LoVo (cell line): ENCODE results near the gene RIMKLA.
A peak's percentile ranks its signal among the peaks of the same experiment; 100 is the strongest.

Experiments
- DNase-seq: peaks from one replicate; pipeline ENCODE4 v3.0.0-alpha.2; 2016; ENCODE audit warnings: low spot score

The RIMKLA gene

GRCh38 chr1:42430286-42431135 is 49.9 kb downstream of the RIMKLA start:
- DNase-seq, result no peak

GRCh38 chr1:42431514-42431913 is 50.9 kb downstream of the RIMKLA start:
- no peak for DNase-seq

GRCh38 chr1:42432714-42433113 is 52.1 kb downstream of the RIMKLA start:
- DNase-seq, result no peak

GRCh38 chr1:42433369-42433768 is 52.8 kb downstream of the RIMKLA start:
- no peak for DNase-seq

- no peak for DNase-seq
Measured at GRCh38 chr1:42434340-42434739, 53.7 kb downstream of the RIMKLA start.

- DNase-seq, result peak; percentile 61
Measured at GRCh38 chr1:42439940-42440339, 59.3 kb downstream of the RIMKLA start.

GRCh38 chr1:42442662-42443061 is 62.1 kb downstream of the RIMKLA start:
- DNase-seq, result no peak

GRCh38 chr1:42449256-42449655 is 68.7 kb downstream of the RIMKLA start:
- DNase-seq, result no peak

GRCh38 chr1:42450061-42450460 is 69.5 kb downstream of the RIMKLA start:
- no peak for DNase-seq

- DNase-seq, result no peak
Measured at GRCh38 chr1:42453386-42453785, 72.8 kb downstream of the RIMKLA start.

GRCh38 chr1:42454403-42454802 is 73.8 kb downstream of the RIMKLA start:
- no peak for DNase-seq

GRCh38 chr1:42456010-42456753 is 75.6 kb downstream of the RIMKLA start, which contains the start of the genes PPCS and ZMYND12:
PPCS (plus strand) TSS chr1:42456543; CDS start chr1:42456566, 23 bp downstream.
ZMYND12 (minus strand) TSS chr1:42456022; CDS start chr1:42455997, 25 bp downstream.
- DNase-seq, result peak; percentile 90

- DNase-seq, result peak; percentile 58
Measured at GRCh38 chr1:42456754-42457089, 76.1 kb downstream of the RIMKLA start.

- DNase-seq, result no peak
Measured at GRCh38 chr1:42461196-42461595, 80.6 kb downstream of the RIMKLA start.

GRCh38 chr1:42462828-42463763 is 82.5 kb downstream of the RIMKLA start, which contains the start of gene CCDC30:
CCDC30 (plus strand) TSS chr1:42463286; CDS start chr1:42480552, 17,266 bp downstream.
- peak; percentile 97 for DNase-seq

GRCh38 chr1:42463921-42464320 is 83.3 kb downstream of the RIMKLA start:
- no peak for DNase-seq

GRCh38 chr1:42466030-42466429 is 85.4 kb downstream of the RIMKLA start:
- DNase-seq, result no peak

GRCh38 chr1:42469727-42470126 is 89.1 kb downstream of the RIMKLA start:
- DNase-seq, result no peak
